PC-9 (cell line): ENCODE data around the gene CHRNA4. TPM values are rescaled to one million over a fixed set of nuclear protein-coding genes. Genes with fewer than 3 reads are reported as not detected.

Source experiments
- BruUV-seq: library from RNA; stranded (reverse); fragments of 400-500 nt; replicated peaks from 2 replicates; lab custom pipeline; 2021; lab: Mats Ljungman, UMichigan
- CTCF ChIA-PET: fragments of 300-600 bp; sonication (Branson Sonifier 250); formaldehyde crosslinking; loops from one replicate; lab custom pipeline; 2022; ENCODE audit warnings: antibody characterized with exemption; lab: Charles Lee
- POLR2A ChIA-PET: fragments of 300-600 bp; sonication (Branson Sonifier 250); formaldehyde crosslinking; loops from one replicate; lab custom pipeline; 2022; ENCODE audit warnings: antibody characterized with exemption; ENCODE audit not compliant: unreplicated experiment; lab: Charles Lee
- DNase-seq, 2 experiments: peaks; one replicate each; pipeline versions ENCODE4 v3.0.0 to v3.0.0-alpha.2; 2015 to 2022; ENCODE audit warnings: mixed read lengths in 1 of 2
- H2AFZ ChIP-seq: fragments of 200-600 bp; sonication (generic); 2 replicates; pipeline ENCODE4 v1.8.1; 2017; ENCODE audit warnings: antibody characterized with exemption
- H3F3A ChIP-seq: fragments of 200-600 bp; sonication (generic); 2 replicates; pipeline ENCODE4 v1.8.1; 2017; ENCODE audit warnings: antibody characterized with exemption, mild to moderate bottlenecking, low read depth; ENCODE audit not compliant: insufficient read depth
- H3K27ac ChIP-seq: fragments of 200-600 bp; sonication (generic); 2 replicates; pipeline ENCODE4 v1.6.1; 2016; ENCODE audit warnings: mixed run types
- H3K27me3 ChIP-seq: fragments of 200-600 bp; sonication (generic); 2 replicates; pipeline ENCODE4 v1.6.1; 2016; ENCODE audit warnings: low read depth, mixed run types; ENCODE audit not compliant: insufficient read depth
- H3K36me3 ChIP-seq: fragments of 200-600 bp; sonication (generic); 2 replicates; pipeline ENCODE4 v1.6.1; 2016; ENCODE audit warnings: low read depth, mixed run types
- H3K4me1 ChIP-seq: fragments of 200-600 bp; sonication (generic); replicated peaks from 2 replicates; pipeline ENCODE4 v1.6.1; 2016; ENCODE audit warnings: mixed run types; ENCODE audit not compliant: insufficient read depth
- H3K4me2 ChIP-seq: fragments of 200-600 bp; sonication (generic); 2 replicates; pipeline ENCODE4 v1.6.1; 2017; ENCODE audit warnings: mixed run types
- H3K4me3 ChIP-seq: fragments of 200-600 bp; sonication (generic); 2 replicates; pipeline ENCODE4 v1.6.1; 2016; ENCODE audit warnings: mixed run types
- H3K79me2 ChIP-seq: fragments of 200-600 bp; sonication (generic); 2 replicates; pipeline ENCODE4 v1.6.1; 2017; ENCODE audit warnings: low read depth, mixed run types
- H3K9me2 ChIP-seq: fragments of 200-600 bp; sonication (generic); 2 replicates; pipeline ENCODE4 v1.8.1; 2017; ENCODE audit warnings: mild to moderate bottlenecking; ENCODE audit not compliant: insufficient read depth
- H3K9me3 ChIP-seq: fragments of 200-600 bp; sonication (generic); 2 replicates; pipeline ENCODE4 v1.8.1; 2016; ENCODE audit warnings: low read depth; ENCODE audit not compliant: insufficient read depth
- H4K20me1 ChIP-seq: fragments of 200-600 bp; sonication (generic); 2 replicates; pipeline ENCODE4 v1.8.1; 2017; ENCODE audit not compliant: insufficient read depth
- CTCF ChIP-seq: fragments of 200-600 bp; sonication (generic); conservative IDR thresholded peaks from 2 replicates; pipeline ENCODE4 v1.6.1; 2017; ENCODE audit warnings: mixed run types, antibody characterized with exemption, mild to moderate bottlenecking, moderate library complexity
- EZH2 ChIP-seq: fragments of 200-600 bp; sonication (generic); IDR thresholded peaks from 2 replicates; pipeline ENCODE4 v1.8.0; 2017; ENCODE audit warnings: antibody characterized with exemption, low read depth
- intact Hi-C: fragments of 100-400 bp; cut with micrococcal nuclease; formaldehyde crosslinking; loops from one replicate; pipeline ENCODE4 v1.10.0; 2022; ENCODE audit not compliant: unreplicated experiment
- total RNA-seq: library from RNA; stranded (reverse); gene quantifications from 2 replicates; pipeline ENCODE4 v1.2.3, GENCODE V29; 2021

CHRNA4 gene
- total RNA-seq, 1 experiment from 2014 or later: not detected

DNA sequence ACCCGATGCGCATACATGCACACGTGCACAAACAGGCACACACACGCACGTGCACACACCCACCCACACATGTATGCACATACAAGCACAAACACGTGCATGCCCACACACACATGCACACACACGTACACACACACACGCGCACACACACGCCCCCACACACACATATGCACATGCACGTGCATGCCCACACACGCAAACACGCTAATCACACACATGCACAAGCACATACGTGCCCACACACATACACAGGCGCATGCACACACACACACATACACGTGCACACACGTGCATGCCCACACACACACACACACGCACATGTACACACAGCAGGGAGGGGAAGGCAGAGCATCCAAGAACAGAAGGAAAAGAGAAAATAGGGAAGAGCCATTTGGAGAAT is 26.8 kb upstream of the CHRNA4 start:
- no peaks in the 10 kb centered on the region for H3K79me2 ChIP-seq
- no peak for DNase-seq
- no peaks in the 10 kb centered on the region for H3K36me3 ChIP-seq
- H3K9me2 ChIP-seq: no peaks in the 10 kb centered on the region
- H3K4me3 ChIP-seq: no peak overlapping the region
- H3F3A ChIP-seq: peaks cover 11% of the 10 kb centered on the region
- BruUV-seq: no TSS peak
- intact Hi-C loops: no loop called here
- H4K20me1 ChIP-seq: 0 out of 2 replicates have a peak, but pooled peaks cover 4% of the 10 kb centered on the region
- H3K27ac ChIP-seq: no peak overlapping the region
- H2AFZ ChIP-seq: no peak overlapping the region
- ChIA-PET POLR2A (no interaction called here), CTCF (no interaction called here)
- H3K27me3 ChIP-seq: peaks cover 87% of the 10 kb centered on the region
- H3K4me1 ChIP-seq: no peaks in the 10 kb centered on the region
- no peak overlapping the region for H3K4me2 ChIP-seq
- H3K9me3 ChIP-seq: peaks cover 22% of the 10 kb centered on the region; the same call in 1 of the 2 replicates
- TF ChIP-seq CTCF (no peak), EZH2 (no peak)

- H3K36me3 ChIP-seq: no peaks in the 10 kb centered on the region
- no peak overlapping the region for H3K4me2 ChIP-seq
- ChIA-PET POLR2A (no interaction called here), CTCF (no interaction called here)
- H3K4me3 ChIP-seq: no peak overlapping the region
- H3K27me3 ChIP-seq: peaks cover 87% of the 10 kb centered on the region
- H3K27ac ChIP-seq: no peak overlapping the region
- H3K79me2 ChIP-seq: no peaks in the 10 kb centered on the region
- BruUV-seq: no TSS peak
- H3K4me1 ChIP-seq: no peaks in the 10 kb centered on the region
- peaks cover 11% of the 10 kb centered on the region for H3F3A ChIP-seq
- no peak for TF ChIP-seq CTCF
- no peak for TF ChIP-seq EZH2
- no peaks in the 10 kb centered on the region for H3K9me2 ChIP-seq
- H4K20me1 ChIP-seq: 0 out of 2 replicates have a peak, but pooled peaks cover 5% of the 10 kb centered on the region
- intact Hi-C loops: no loop called here
- no peak for DNase-seq
- no peak overlapping the region for H2AFZ ChIP-seq
- H3K9me3 ChIP-seq: peaks cover 22% of the 10 kb centered on the region; the same call in 1 of the 2 replicates
Measured at GRCh38 chr20:63387393-63387792, 26.2 kb upstream of the CHRNA4 start.

- Histone ChIP-seq H3K4me3 (no peak overlapping the region), H3K4me2 (no peak overlapping the region), H3K36me3 (no peaks in the 10 kb centered on the region), H3K9me3 (peaks cover 22% of the 10 kb centered on the region; the same call in 1 of the 2 replicates), H2AFZ (no peak overlapping the region), H4K20me1 (0 out of 2 replicates have a peak, but pooled peaks cover 5% of the 10 kb centered on the region), H3F3A (peaks cover 11% of the 10 kb centered on the region), H3K27ac (no peak overlapping the region), H3K79me2 (no peaks in the 10 kb centered on the region), H3K27me3 (peaks cover 87% of the 10 kb centered on the region), H3K9me2 (no peaks in the 10 kb centered on the region), H3K4me1 (no peaks in the 10 kb centered on the region)
- DNase-seq: no peak
- BruUV-seq: no TSS peak
- ChIA-PET POLR2A (no interaction called here), CTCF (no interaction called here)
- intact Hi-C loops: no loop called here
- no peak for TF ChIP-seq EZH2
- no peak for TF ChIP-seq CTCF
Measured at GRCh38 chr20:63386491-63386890, 25.3 kb upstream of the CHRNA4 start.
